Fibroblast of peridontal ligament (primary cell): ENCODE data around the gene DPP10.
"Not testable (repeated sequence)": the region's sequence is repeated elsewhere in the genome, so short reads cannot be mapped to it uniquely, and the experiment has no call there.

Source experiments
- DNase-seq: peaks from one replicate; pipeline ENCODE4 v3.0.0-alpha.2; 2010; ENCODE audit errors: extremely low read depth

Gene DPP10

DNA sequence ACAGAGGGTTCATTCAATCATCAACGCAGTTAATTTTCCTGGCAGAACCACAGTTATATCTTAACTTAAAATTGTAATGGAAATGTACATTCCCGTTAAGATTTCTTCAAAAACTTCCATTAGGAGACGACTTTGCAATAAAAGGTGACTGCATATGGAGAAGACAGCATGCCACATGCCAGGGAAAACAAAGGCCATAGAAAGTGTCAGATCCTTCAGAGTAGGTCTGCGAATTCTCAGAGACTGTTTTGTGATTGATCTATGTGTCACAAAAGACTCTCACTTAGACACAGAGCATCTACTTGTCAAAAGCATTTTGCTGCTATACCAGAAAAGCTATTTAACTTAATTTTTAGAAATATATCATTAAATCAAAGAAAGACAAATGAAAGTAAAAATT, 274.6 kb downstream of the DPP10 start:
- DNase-seq: no peak

DNA sequence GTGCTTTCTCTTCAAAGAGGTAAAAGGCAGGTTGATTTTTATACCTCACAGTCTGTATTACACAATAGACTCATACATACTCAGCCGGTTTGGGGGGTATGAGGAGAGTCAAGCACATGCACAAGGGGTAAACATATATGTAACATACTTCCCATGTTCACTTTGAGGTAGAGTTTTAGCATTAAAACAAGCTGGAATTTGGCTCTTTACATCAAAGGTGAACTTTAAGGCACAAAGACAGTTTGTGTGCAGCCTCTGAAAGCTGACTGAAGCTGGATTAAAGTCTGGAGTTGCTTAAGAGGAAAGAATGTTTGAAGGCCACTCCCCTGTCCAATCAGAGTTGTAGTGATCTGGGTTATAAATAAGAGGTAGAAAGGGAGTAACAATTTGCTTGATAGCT, 282.0 kb downstream of the DPP10 start:
- no peak for DNase-seq

DNA sequence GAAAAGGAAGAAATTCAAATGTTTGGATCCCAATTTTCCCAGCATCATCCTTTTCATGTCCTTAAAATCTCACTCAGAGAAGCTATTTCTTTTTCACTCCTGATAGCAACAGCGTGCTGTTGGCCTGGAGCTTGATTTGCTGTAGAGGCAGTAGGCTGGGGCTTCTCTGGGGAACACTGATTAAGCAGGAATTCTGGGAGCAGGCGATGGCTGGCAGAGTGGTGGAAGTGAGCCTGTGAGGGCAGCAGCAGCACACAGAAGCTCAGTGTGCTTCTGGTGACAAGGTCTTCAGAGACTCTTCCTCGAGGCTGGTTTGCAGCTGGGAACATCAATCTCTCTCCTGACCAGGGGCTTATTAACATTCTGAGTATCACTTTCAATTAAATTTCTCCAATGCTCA, 284.6 kb downstream of the DPP10 start:
- no peak for DNase-seq

DNA sequence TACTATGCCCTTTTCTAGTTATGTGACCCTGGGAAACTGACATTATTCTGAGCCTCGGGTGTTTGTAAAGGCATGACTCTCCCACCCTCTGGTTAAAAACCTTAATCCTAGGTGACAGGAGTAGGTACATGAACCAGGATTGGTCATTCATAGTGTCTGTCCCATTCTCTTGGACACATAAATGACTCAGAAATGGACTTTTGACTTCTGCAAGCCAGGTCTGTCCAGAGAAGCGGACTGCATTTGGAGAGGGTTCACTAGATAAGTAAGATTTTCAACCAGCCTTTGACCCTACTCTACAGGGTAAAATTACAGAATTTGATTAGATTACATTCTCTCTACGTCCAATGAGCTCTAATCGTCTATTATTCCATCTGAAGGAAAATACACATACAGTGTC, 285.9 kb downstream of the DPP10 start:
- no peak for DNase-seq

DNA sequence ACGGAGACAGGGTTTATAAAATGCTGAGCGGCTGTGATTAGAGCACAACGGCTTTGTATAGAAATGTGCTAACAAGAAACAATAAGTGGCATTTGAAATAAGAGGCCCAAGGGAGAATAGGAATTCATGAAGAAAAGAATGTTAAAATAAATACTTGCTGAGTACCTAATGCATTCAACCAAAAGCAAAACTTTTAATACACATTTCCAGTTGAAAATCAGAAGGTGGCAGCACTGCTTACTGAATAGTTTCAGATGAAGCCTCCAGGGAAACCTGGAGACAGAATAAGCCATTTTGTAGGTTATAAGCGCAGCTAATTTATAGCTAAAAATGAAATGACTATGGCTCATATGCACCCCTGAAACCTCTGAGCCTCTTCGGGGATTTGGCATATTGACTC, 286.6 kb downstream of the DPP10 start:
- no peak for DNase-seq

DNA sequence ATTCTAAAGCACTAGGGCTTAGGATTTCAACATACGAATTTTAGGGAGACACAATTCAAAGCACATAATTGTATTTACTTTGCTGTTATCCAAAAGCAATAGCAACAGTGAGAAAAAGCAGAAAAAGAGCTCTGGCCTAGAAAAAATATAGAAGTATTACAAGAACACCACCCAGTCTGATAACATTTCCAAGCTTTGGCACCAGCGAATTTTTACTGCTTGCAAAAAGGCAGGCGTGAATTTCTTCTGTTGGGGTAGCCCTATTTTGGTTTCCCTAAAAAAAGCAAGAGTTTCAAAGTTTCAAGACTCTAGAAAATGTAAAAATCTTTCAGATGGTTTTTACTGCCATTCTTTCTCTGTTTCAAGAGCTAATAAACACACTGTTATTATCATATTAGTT, 292.7 kb downstream of the DPP10 start:
- no peak for DNase-seq

DNA sequence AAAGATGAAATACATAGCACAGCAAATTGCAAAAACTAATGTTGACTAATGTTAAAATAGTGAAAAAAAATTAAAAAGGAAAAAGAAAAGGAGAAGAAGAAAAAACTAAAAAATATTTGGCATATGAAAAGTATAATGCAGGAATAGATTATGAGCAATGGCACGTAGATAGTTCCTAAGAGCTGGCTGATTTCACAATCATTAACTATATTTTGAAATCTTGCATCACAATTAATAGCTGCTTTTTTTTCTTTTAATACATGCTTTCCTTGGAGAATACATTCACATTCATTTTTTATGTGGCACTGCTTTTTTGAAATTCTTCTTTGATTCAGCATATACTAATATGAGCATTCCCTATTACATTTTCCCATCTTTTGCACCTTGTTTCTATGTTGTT, 299.8 kb downstream of the DPP10 start:
- DNase-seq: no peak

DNA sequence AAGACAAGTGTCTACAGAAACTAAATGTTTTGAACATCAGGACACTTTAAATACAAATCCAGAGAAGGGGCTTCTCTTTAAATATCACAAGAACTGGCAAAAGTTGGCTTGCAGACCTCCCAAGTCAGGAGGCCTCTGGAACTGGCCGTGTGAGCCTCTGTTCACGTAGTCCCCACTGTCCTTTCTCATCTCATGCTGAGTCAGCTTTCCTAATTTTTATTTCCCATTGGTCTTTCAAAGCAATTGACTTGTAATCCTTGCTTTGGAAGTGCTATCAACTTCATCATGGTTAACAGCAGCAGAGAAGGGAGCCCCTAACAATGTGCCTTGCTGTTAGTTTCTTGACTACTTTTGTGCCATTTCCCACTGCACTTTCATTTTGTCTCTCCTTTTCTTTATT, 303.3 kb downstream of the DPP10 start:
- no peak for DNase-seq

DNA sequence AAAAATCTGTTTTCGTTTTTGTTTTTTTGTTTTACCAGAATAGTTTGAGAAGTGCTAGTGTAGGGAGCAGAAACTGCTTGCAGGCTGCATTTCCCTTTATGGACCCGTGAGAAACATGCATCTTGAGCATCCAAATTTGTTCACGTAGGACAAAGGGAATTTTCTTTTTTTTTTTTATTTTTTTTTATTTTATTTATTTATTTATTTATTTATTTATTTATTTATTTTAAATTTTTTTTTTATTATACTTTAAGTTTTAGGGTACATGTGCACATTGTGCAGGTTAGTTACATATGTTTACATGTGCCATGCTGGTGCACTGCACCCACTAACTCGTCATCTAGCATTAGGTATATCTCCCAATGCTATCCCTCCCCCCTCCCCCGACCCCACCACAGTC, 305.7 kb downstream of the DPP10 start:
- not testable (repeated sequence) for DNase-seq

DNA sequence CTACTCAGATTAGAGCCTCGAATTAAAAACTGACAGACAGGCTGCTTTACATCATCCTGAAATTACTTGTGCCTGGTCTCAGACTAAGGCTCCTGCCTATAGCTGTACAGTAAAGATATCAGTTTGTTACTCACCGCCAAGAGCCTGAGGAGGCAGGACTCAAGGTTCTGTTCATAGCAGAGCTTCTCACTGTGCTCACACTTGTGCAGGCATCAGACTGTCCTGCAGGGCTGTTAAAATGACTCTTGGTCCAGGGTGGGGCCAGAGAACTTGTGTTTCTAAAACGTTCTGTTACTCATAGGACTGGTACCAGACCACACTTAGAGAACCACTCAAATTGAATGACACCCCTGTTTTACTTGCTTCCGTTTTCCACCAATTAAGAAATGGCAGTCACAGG, 310.0 kb downstream of the DPP10 start:
- no peak for DNase-seq

DNA sequence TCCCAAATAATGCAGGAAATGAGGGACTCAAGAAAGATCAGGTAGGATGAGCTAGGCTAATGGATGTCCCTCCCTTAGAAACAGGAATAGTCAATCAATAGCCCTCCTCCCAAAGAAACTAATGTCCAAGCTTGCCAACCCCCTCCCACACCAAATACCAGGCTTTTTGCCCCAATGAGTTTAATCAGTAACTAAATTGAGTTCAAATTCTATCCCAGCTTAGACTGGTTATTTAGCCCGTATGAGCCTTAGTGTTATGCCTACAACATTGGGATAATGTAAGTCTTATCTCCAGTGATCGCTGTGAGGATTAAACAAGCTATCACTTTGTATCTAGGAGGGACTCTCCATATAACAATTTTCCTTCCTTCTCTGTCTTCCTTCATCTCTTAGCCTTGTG, 310.7 kb downstream of the DPP10 start:
- DNase-seq: no peak

DNA sequence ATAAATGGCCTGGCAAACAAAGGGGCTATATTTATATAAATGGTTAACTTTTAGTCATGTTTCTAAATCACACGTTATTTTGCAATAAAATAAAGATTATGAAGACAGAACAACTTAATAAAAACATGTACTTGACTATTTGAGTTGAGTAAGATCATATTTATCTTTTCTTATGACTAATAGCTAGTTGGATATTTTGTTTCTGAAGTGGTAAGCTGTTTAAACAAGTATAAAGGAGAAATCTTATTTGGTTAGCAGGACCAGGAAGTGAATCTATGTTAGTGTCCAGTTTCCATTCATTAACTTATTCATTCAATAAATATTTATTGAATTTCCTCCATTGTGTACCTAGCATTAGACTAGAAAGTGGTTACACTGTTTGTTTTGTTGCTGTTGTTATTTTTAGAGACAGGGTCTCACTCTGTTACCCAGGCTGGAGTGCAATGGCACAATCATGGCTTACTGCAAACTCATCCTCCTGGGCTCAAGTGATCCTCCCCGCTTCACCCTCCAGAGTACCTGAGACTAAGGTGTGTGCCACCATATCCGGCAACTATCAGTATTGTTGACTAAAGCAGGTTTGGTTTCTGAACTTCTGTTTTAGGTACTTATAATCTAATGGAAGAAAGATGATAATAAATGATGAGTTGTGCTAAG, 312.6 kb downstream of the DPP10 start:
- no peak for DNase-seq

DNA sequence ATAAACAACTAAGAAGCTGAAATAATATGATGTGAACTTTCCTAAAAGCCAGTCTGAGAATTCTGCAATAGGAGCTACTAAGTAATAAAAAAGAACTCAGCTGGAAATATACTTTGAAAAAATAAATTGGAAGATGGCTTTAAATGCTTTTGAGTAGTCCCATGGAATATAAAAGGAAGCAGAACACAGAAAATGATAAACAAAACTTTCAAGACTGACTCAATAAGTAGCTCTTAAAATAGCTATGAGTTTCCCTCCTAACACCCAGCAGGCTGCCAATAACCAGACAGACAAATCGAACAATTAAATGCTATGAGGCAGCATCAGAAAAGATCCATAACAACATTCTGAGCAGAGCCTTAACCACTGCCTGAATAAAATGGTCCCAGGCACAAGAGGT, 319.9 kb downstream of the DPP10 start:
- DNase-seq: no peak

DNA sequence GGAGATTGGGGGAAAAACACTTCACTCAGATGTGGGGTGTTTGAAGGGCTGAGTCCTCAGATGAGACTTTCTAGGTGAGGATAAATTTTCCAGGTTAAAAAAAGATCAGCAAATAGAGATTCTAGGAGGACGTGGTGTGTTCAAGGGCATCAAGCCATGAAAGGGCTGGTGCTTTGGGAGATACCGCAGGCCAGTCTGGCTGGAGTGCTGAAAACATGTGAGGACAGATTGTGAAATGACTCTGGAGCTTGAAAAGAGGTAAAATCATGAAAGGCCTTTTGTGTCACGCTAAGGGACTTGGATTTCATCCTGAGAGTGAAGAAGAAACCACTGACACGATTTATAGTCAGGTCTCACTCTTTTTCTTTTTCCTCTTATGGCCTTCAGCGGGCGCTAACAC, 320.5 kb downstream of the DPP10 start:
- no peak for DNase-seq

DNA sequence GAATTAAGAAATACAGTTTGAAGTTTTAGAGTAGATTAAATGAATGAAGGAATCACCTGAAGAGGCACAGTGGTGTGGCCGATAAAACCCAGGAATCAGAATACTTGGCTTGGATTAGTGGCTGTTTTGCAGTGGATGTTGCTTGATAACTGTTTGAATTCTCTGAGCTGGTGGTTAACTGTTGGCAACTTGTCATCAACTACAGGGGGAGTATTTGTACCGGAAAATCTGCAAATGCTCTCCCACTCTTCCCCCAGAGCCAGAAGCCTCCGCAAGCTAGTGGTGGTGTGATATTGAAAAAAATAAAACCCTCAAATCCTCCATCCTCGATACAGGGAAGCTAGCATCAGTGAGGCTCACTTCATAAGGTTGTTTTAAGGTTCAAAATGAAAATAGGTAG, 326.7 kb downstream of the DPP10 start:
- DNase-seq: no peak

DNA sequence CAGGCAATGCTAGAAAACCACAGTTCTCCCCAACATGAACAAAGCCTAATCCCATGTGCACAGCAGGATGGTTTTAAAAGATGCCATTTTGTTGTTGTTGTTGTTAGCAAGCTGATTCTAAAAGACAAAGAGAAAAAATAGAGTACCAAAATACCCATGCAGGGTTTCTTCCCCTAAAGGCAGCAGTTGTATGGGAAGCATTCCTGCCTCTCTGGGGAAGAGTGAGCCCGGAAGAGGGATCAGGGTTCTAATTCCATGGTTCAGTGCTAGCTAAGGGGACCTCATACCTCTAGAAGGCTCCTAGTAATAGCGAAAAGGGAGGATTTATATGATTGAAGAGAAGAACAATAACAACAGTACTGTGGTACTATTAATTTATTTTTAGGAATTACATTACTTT, 327.6 kb downstream of the DPP10 start:
- DNase-seq: no peak

DNA sequence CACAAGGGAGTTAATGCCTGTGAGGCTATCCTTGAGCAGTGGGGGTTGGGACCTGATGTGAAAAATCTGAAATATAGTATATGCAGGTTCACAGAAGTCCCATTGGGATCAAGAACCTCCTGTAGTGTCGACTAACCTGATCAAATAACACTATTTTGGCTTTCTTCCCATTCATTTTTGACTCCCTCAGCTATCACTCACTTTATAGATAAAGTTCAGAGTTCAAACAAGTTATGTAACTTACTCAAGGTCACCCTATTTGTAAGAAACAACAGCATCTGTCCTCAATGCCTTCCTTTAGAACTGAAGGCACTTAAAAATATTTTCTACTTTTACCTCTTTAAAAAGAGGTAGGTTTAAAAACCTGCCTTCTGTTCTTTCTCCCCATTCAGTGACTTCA, 341.6 kb downstream of the DPP10 start:
- no peak for DNase-seq

DNA sequence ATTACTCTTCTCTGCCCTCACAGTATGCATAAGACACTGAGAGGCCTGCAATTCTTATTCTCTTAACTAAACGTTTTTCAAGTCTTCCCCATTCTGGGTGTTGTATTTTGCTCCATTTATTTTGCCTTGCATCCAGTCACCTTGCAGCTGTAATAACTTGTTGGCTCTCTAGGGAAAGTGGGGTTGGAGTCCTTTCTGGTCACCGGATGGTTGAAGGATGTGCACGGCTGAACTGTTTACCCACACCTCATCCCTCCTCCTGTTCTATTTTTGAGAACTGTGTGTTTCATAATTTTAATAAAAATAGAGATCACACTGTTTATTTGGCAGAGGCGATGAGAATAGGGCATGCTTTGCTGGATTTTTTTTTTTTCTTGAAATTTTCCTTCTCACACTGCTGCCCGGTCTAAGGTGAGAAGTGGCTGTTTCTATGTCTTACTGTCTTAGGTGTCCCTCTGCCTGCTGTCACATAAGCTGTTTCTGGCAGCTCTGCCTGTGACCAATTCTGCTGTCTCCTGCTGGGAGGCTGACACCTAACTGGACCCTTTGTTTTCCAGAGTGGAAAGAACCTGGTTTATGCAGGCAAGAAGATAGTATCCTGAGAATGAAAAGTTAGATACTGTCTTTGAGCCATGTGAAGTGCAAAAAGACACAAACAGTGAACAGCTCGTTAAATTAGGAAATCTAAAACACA, 342.6 kb downstream of the DPP10 start:
- no peak for DNase-seq

DNA sequence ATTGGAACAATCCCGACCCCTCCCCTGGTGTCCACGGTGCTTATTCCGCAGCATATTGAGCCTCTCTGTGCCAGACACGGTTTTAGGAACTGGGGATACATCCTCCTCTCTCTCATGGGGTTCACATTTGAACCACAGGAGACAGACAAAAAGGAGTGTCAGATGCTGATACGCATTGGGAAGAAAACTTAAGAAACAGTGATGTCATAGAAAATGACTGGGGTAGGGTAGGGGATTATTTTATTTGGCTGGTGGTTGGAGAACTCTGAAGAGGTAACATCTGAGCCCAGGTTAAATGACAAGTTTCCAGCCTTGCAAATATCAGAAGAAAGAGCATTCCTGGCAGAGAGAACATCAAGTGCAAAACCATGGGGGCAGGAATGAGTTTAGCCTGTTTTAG, 344.5 kb downstream of the DPP10 start:
- DNase-seq: no peak

DNA sequence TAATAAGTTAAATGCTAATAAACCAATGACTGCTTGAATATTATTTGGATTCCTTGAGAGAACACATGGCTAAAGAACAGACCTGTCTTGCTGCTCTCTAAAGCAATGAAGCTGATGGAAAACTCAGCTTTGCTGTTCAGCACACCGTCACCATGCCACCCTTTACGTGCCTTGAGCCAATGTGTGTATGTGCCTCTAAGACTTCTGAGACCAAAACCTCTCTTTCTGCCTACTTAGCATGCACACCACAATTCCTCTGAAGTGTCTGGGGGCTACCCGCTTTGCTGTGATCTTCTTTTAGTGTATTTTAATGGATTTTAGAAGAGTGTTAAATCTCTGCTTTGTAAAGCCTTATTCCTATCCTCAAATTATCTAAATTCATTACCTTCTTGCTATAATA, 345.0 kb downstream of the DPP10 start:
- DNase-seq: no peak

DNA sequence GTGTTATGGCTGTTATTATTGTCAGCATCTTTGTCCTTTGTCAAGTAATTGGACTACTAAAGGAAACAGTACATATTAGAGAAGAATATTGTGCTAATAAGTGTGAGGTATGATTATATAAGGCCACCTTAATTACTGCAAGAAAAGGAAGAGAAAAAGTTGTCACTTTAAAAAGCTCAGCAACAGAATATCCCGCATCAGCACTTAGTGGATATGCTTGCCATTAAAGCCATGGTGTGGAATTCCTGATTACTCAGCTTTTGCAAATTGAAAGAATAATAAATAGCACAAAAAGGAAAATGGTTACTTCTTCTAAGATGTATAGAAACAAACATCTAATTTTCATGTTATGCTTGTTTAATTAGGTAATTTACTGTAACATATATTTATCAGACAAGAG, 347.5 kb downstream of the DPP10 start:
- no peak for DNase-seq

DNA sequence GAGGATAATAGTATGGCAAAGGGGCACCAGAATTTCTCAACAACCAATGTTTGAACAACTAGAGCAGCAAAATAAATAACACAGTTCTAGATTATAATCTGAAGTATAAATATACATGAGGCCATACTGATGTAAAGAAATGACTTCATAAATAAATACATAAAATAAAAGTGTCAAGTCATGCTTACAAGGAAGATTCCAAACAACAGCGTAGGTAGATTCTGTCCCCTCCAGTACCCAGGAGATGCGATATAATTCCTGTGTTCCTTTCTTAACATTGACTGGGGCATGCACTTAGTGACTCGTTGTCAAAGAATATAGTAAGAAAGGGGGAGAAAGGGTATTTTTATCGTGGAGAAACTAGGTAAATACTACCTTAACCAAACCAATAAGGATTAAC, 355.1 kb downstream of the DPP10 start:
- no peak for DNase-seq

DNA sequence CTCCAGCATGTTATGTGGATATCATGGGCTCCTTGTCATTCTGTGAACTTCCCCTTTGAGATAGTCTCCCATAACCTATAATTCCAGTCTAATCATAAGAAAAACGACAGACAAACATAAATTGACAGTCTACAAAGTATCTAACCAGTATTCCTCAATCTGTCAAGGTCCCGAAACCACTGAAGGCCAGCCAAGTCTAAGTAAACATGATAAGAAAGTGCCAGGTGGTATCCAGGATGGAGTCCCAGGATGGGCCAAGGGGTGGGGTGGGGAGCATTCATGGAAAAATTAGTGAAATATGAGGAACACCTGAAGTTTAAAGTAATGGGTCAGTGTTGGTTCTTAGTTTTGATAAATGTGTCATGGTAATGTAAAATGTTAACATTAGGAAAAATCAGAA, 355.5 kb downstream of the DPP10 start:
- DNase-seq: no peak

DNA sequence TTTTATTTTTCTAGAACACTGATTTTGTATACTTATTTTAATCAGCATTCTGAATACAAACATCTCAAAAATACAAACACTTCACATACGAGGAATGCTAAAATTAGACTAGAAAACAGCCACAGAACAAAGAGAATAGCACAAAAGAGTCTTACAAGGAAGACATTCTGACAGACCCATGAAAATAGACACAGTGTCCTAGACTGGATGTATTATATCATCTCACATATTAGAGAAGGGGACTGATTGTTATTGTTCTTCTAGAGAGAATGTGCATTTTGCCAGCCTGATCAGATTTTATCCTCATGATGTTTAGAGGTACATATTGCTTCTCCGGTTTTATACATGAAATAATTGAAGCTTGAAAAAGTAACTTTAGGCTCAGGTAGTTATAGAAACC, 357.9 kb downstream of the DPP10 start:
- no peak for DNase-seq
